Pancreas (tissue), 10 donors: Measurements from ENCODE around the gene IRF7. TPM values are rescaled to one million over a fixed set of nuclear protein-coding genes. Genes with fewer than 3 reads are reported as not detected.
A peak's percentile ranks its signal among the peaks of the same experiment; 100 is the strongest.

Experiments
- ATAC-seq, 4 donors: fragments of 200-7000 bp; cut with Tn5 transposase; one replicate each; pipeline versions ENCODE4 v1.8.0 to v1.9.1; 2020; ENCODE audit warnings: mild to moderate bottlenecking in 4 of 4, moderate library complexity in 4 of 4
- DNase-seq, 6 donors: peaks; one replicate each; pipeline ENCODE4 v3.0.0-alpha.2; 2020
- FAIRE-seq: peaks from 2 replicates; lab custom pipeline; 2012; peaks lifted over from hg19 to GRCh38; lab: Jason Lieb, UNC
- H3K27ac ChIP-seq, 4 donors: fragments of 200-600 bp; sonication (generic); 1 replicate in 3 of 4; 2 replicates in 1 of 4; pipeline versions ENCODE4 v1.5.0 to v1.8.0; 2020
- H3K27me3 ChIP-seq, 4 donors: fragments of 200-600 bp; one replicate each; pipeline ENCODE4 v1.8.0; 2021
- H3K36me3 ChIP-seq, 3 donors: fragments of 200-600 bp; sonication (generic) in 1 of 3; one replicate each; pipeline versions ENCODE4 v1.5.0 to v1.8.0; 2020 to 2021
- H3K4me1 ChIP-seq, 3 donors: fragments of 200-600 bp; one replicate each; pipeline ENCODE4 v1.8.0; 2021
- H3K4me3 ChIP-seq, 4 donors: fragments of 200-600 bp; sonication (generic) in 2 of 4; one replicate each; pipeline versions ENCODE4 v1.5.0 to v1.8.0; 2020 to 2021
- H3K9me3 ChIP-seq, 4 donors: fragments of 200-600 bp; one replicate each; pipeline ENCODE4 v1.8.0; 2021
- WGBS, 2 donors: extraction: QIAGEN DNeasy Blood & Tissue Kit; methylation state at CpG; one replicate each; pipeline ENCODE4 v1.1.7; 2013; 5-methylcytosine and 5-hydroxymethylcytosine counted together
- intact Hi-C, 3 donors: fragments of 100-400 bp; cut with DNase I; formaldehyde crosslinking; loops; one replicate each; pipeline versions ENCODE4 v1.11.1 to v1.14.2; 2022
- polyA plus RNA-seq, 2 donors: library from polyadenylated mRNA; stranded (reverse); fragments of 200-250 nt; gene quantifications; one replicate each; pipeline ENCODE4 v1.2.3, GENCODE V29; 2013
- total RNA-seq, 6 donors: library from RNA; stranded (reverse); fragmentation: NEBNext Ultra II Directional in 4 of 6; extraction: Animal tissue kit (Norgen Biotek cat#: 25700) in 4 of 6; gene quantifications; one replicate each; pipeline versions ENCODE4 v1.2.1 to v1.2.4, GENCODE V29; 2021 to 2023
- TF ChIP-seq, protein P1 (sequence below), 4 donors: fragments of 200-600 bp; sonication (generic) in 3 of 4; IDR thresholded peaks; one replicate each; pipeline versions ENCODE4 v1.5.0 to v1.8.0; 2021; ENCODE audit warnings: antibody characterized with exemption in 4 of 4
- donor health status: healthy with polysubstance abuse.
- donor health status: DM: no; HTN: no; CAD: no; lungs with moderate emphysema.
- donor health status: DM: no; HTN: no; CAD: no.
- donor health status: control.
- donor health status: control.
- donor health status: Bipolar disorder and iron deficiency.
- donor health status: DM: yes; HTN: yes; CAD: no.
- donor health status: DM: no; HTN: no; CAD: no.
- donor health status: DM: no; HTN: no; CAD: no.
- donor health status: DM: yes; HTN: yes; CAD: no.

IRF7 gene
- total and polyA plus RNA-seq, 8 donors, result 4.0 to 36.6 (median 10.2) TPM

DNA sequence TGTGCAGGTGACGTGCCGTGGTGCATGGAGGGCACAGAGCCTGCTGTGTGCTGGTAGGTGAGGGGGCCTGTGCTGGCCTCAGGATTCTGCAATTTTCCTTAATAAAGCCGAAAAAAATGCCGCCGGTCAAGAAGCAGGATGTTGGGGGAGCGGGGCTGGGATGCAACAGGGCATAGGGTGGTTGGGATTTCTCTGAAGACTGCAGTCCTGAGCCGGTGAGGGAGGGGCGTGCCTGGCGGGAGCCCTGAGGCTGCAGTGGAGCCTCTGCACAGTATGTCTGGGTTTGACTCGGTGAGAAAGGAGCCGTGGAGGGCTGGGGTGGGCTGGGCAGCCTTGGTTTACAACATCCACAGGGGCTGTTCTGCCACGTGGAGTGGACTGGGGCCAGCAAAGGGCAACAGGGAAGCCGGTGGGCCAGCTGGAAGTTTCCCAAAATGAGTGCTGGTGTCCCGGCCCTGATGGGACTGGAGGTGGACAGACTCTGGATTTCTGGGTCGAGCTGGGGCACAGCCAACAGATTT lies 7.7 kb upstream of the IRF7 start:
- Histone ChIP-seq H3K27me3 (no peaks in the 10 kb centered on the region), H3K9me3 (no peaks in the 10 kb centered on the region), H3K36me3 (no peaks in the 10 kb centered on the region), H3K4me1 (no peaks in the 10 kb centered on the region), H3K27ac (no peak overlapping the region), H3K4me3 (no peak overlapping the region)
- DNase-seq, result peak in 3 of 6 donors; percentile 12 to 63 (median 33)
- ATAC-seq, result no peak
- no peak for FAIRE-seq
- WGBS, 2 donors, result 87 to 88% methylated on average over 15 of the region's 15 CpGs
- intact Hi-C loops, result no loop called here
- TF ChIP-seq, protein P1, sequence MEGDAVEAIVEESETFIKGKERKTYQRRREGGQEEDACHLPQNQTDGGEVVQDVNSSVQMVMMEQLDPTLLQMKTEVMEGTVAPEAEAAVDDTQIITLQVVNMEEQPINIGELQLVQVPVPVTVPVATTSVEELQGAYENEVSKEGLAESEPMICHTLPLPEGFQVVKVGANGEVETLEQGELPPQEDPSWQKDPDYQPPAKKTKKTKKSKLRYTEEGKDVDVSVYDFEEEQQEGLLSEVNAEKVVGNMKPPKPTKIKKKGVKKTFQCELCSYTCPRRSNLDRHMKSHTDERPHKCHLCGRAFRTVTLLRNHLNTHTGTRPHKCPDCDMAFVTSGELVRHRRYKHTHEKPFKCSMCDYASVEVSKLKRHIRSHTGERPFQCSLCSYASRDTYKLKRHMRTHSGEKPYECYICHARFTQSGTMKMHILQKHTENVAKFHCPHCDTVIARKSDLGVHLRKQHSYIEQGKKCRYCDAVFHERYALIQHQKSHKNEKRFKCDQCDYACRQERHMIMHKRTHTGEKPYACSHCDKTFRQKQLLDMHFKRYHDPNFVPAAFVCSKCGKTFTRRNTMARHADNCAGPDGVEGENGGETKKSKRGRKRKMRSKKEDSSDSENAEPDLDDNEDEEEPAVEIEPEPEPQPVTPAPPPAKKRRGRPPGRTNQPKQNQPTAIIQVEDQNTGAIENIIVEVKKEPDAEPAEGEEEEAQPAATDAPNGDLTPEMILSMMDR (IDR thresholded peaks at IDR 0.05), result no peak

DNA sequence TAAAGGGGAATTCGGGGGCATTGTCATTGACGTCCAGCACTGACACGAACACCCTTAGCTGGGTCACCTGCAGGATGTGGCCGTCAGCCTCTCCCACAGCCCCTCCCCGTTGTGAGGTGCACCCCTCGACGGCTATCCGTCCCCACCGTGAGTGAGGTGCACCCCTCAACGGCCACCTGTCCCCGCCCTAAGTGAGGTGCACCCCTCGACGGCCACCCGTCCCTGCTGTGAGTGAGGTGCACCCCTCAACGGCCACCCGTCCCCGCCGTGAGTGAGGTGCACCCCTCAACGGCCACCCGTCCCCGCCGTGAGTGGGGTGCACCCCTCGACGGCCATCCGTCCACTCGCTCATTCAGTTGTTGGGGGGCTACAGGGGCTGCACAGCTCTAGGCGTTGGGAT lies 6.1 kb upstream of the IRF7 start:
- DNase-seq (peak in 1 of 6 donors; percentile 35), ATAC-seq (no peak), FAIRE-seq (no peak)
- H3K9me3 ChIP-seq, result no peaks in the 10 kb centered on the region
- intact Hi-C loops, result no loop called here
- TF ChIP-seq, protein P1 (IDR thresholded peaks at IDR 0.05), result no peak
- H3K36me3 ChIP-seq, result no peaks in the 10 kb centered on the region
- no peak overlapping the region for H3K4me3 ChIP-seq
- no peak overlapping the region for H3K27ac ChIP-seq
- H3K4me1 ChIP-seq, result no peaks in the 10 kb centered on the region
- H3K27me3 ChIP-seq, result no peaks in the 10 kb centered on the region
- WGBS, 2 donors, result 88 to 91% methylated on average over 27 of the region's 27 CpGs

DNA sequence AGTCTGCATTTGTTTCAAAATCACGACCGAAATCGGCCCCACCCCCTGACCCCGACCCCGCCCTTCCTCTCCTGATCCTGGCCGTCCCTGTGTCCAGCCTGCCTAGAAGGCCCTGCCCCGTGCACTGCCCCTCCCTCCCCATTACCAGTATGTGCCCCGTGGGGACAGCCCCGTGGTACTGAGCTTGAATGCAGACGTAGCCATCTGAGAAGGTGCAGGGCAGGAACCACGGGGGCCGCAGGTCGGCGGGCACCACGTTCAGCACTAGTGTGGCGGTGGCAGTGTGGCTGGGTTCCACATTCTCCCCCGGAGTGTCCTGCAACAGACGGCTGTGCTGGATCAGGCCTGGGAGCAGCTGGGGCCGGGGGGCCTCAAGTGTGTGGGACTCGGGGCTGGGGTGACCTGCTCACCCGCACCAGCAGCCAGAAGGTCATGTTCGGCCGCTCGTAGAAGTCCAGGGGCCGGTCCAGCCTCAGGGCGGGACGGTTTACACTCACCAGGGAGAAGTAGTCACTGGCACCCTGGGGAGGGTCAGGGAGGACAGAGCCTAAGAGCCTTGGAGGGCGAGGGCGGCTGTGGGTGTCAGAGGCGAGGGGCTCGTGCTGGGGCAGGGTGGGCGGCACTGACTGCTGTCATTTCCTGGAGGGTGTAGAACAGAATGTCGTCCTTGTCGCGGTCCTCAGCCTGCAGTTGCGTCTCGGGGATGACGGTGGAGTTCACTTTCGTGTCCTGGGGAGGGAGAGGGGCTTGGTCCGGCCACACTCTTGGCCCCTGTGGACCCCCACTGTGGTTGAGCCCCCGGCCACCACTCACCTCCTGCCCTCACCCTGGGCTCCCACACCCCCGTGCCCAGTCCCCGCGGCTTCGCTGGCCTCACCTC lies 5.4 kb upstream of the IRF7 start:
- no peak overlapping the region for H3K27ac ChIP-seq
- FAIRE-seq, result no peak
- intact Hi-C loops, result no loop called here

DNA sequence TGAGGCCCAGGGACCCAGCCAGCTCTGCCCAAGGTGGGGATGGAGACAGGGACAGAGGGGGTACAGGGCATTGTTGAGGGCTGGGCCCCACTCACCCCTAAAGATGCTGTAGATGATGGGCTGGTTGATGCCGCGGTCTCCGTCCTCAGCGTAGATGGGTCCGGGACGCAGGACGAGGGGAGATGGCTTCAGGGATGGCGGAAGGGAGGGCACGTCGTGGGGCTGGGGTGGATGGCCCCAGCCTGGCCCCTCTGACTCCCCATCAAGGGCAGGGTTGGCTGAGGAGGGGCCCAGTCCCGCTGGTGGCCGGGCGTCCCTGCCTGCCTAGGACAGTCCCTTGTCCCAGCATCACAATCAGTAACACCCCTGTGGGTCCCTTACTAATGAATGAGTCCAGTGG lies 4.5 kb upstream of the IRF7 start:
- 95 to 97% methylated on average over 13 of the region's 13 CpGs for WGBS, 2 donors
- TF ChIP-seq, protein P1 (IDR thresholded peaks at IDR 0.05), result no peak
- Histone ChIP-seq H3K27me3 (no peaks in the 10 kb centered on the region), H3K9me3 (no peaks in the 10 kb centered on the region), H3K27ac (no peak overlapping the region), H3K36me3 (no peaks in the 10 kb centered on the region), H3K4me1 (peaks cover 0 to 3% (median 2%) of the 10 kb centered on the region in 3 donors), H3K4me3 (no peak overlapping the region)
- peak in 1 of 6 donors; percentile 49 for DNase-seq
- intact Hi-C loops, result no loop called here
- no peak for FAIRE-seq
- ATAC-seq, result no peak

More for the DNA sequence above, 5.4 kb upstream of the IRF7 start:
- DNase-seq, result peak in 3 of 6 donors; percentile 14 to 69 (median 30)
- H3K4me1 ChIP-seq, result peaks cover 0 to 1% (median 1%) of the 10 kb centered on the region in 3 donors
- no peak for ATAC-seq
- H3K36me3 ChIP-seq, result no peaks in the 10 kb centered on the region
- H3K27me3 ChIP-seq, result no peaks in the 10 kb centered on the region
- no peaks in the 10 kb centered on the region for H3K9me3 ChIP-seq
- WGBS, 2 donors, result 82 to 85% methylated on average over 34 to 45 of the region's 45 CpGs
- no peak overlapping the region for H3K4me3 ChIP-seq
- TF ChIP-seq, protein P1 (IDR thresholded peaks at IDR 0.05), result no peak
